ENCODE measurements around the gene DOCK2. TPM values are rescaled to one million over a fixed set of nuclear protein-coding genes. Genes with fewer than 3 reads are reported as not detected.
A peak's percentile ranks its signal among the peaks of the same experiment; 100 is the strongest.

DOCK2 gene
- total and polyA plus RNA-seq, 9 of the 15 experiments (the other 6 are each of a cell fraction or from before 2014, with no cell fraction given): 4.5 to 42.6 (median 20.5) TPM

- no peak for TF ChIP-seq MCM2 (IDR thresholded peaks at IDR 0.05; ENCODE audit: low read depth)
- no peak for TF ChIP-seq KDM2B (CRISPR knock-in tag; IDR thresholded peaks at IDR 0.05)
- no peak; the same call in 1 of the 2 replicates for TF ChIP-seq ZNF395 (CRISPR knock-in tag; IDR thresholded peaks at IDR 0.05)
- no peak for TF ChIP-seq POLR3G (IDR thresholded peaks at IDR 0.05; ENCODE audit: extremely low read depth, insufficient read length, insufficient replicate concordance)
- TF ChIP-seq ARID2 (IDR thresholded peaks at IDR 0.05): no peak
- no peak for TF ChIP-seq E2F8 (IDR thresholded peaks at IDR 0.05; ENCODE audit: low read depth, partially characterized antibody)
- peak; percentile 79; the same call in 1 of the 2 replicates for TF ChIP-seq CREB1 (IDR thresholded peaks at IDR 0.05)
- TF ChIP-seq CREB1 (CRISPR knock-in tag; IDR thresholded peaks at IDR 0.05): no peak; the same call in 1 of the 2 replicates
- TF ChIP-seq ZNF280B (CRISPR knock-in tag; IDR thresholded peaks at IDR 0.05): no peak
- TF ChIP-seq ZNF175 (CRISPR knock-in tag; IDR thresholded peaks at IDR 0.05; ENCODE audit: low read depth): no peak
- TF ChIP-seq POLR3A (IDR thresholded peaks at IDR 0.05; ENCODE audit: borderline replicate concordance, extremely low read depth, insufficient read depth, insufficient read length): no peak
- no peak for TF ChIP-seq ZC3H8 (IDR thresholded peaks at IDR 0.05)
- TF ChIP-seq OTX1 (CRISPR knock-in tag; IDR thresholded peaks at IDR 0.05): peak; percentile 77
- no peak for TF ChIP-seq RFX1 (IDR thresholded peaks at IDR 0.05)
- no peak for TF ChIP-seq ZBTB12 (CRISPR knock-in tag; IDR thresholded peaks at IDR 0.05)
These were observed 109.1 kb downstream of the DOCK2 start (continued) for GRCh38 chr5:169746147-169746694.

All from K562 (cell line).